IPS-20b (cell line): ENCODE data around the gene SREBF1.
A peak's percentile ranks its signal among the peaks of the same experiment; 100 is the strongest.

Source experiments
- H3K27ac ChIP-seq: one replicate; pipeline ENCODE4 v1.5.1; 2013; ENCODE audit warnings: low read length
- H3K27me3 ChIP-seq: 2 replicates; pipeline ENCODE4 v1.6.1; 2013; ENCODE audit warnings: mild to moderate bottlenecking, low read length, inconsistent platforms; ENCODE audit not compliant: insufficient read depth
- H3K36me3 ChIP-seq: 2 replicates; pipeline ENCODE4 v1.6.1; 2013; ENCODE audit warnings: low read depth, mild to moderate bottlenecking, inconsistent platforms, low read length, moderate library complexity; ENCODE audit not compliant: insufficient read depth
- H3K4me1 ChIP-seq: 2 replicates; pipeline ENCODE4 v1.6.1; 2013; ENCODE audit warnings: mild to moderate bottlenecking, control low read depth, inconsistent platforms, low read length, moderate library complexity; ENCODE audit not compliant: insufficient read depth
- H3K4me3 ChIP-seq: 2 replicates; pipeline ENCODE4 v1.5.1; 2013; ENCODE audit warnings: mild to moderate bottlenecking, low read length, inconsistent platforms
- H3K9ac ChIP-seq: 2 replicates; pipeline ENCODE4 v1.6.1; 2013; ENCODE audit warnings: low read depth, mild to moderate bottlenecking, inconsistent platforms, low read length, moderate library complexity
- H3K9me3 ChIP-seq: 2 replicates; pipeline ENCODE4 v1.6.1; 2013; ENCODE audit warnings: mild to moderate bottlenecking, low read depth, low read length, inconsistent platforms; ENCODE audit not compliant: insufficient read depth

The SREBF1 gene

DNA sequence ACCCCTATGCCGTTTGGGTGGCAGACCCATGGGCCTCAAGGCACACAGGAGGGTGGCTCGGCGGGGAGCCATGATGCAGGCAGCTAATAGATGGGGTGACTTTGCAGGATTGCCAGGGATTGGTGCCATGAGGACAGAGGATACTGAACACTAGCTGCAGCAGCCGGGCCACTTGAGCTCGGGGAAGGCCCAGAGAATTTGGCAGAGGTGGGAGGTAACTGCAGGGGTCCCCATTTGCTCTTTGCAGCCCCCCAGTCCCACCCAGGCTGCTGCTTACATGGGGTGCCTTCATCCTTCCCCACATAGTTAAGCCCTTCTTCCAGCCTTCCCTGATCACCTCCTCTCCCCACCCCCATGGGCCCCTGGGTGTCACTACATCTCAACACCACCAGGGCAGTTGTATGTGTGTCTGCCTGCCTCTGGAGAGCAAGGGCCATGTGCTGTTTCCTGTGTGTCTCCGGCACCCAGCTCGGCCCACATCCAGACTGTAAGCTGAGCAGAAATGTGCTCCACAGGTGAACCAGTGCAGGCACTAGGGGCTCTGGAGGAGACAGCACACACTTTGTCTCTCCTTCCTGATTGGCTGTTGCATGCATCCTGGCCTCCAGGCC is 52.0 kb downstream of the SREBF1 start:
- H3K9ac ChIP-seq = no peak overlapping the region
- H3K27ac ChIP-seq = no peak overlapping the region
- no peaks in the 10 kb centered on the region for H3K36me3 ChIP-seq
- no peaks in the 10 kb centered on the region for H3K9me3 ChIP-seq
- peak overlapping the region; percentile 76; the same call in 1 of the 2 replicates for H3K4me3 ChIP-seq
- peaks cover 55% of the 10 kb centered on the region for H3K27me3 ChIP-seq
- peaks cover 25% of the 10 kb centered on the region; the same call in 1 of the 2 replicates for H3K4me1 ChIP-seq

DNA sequence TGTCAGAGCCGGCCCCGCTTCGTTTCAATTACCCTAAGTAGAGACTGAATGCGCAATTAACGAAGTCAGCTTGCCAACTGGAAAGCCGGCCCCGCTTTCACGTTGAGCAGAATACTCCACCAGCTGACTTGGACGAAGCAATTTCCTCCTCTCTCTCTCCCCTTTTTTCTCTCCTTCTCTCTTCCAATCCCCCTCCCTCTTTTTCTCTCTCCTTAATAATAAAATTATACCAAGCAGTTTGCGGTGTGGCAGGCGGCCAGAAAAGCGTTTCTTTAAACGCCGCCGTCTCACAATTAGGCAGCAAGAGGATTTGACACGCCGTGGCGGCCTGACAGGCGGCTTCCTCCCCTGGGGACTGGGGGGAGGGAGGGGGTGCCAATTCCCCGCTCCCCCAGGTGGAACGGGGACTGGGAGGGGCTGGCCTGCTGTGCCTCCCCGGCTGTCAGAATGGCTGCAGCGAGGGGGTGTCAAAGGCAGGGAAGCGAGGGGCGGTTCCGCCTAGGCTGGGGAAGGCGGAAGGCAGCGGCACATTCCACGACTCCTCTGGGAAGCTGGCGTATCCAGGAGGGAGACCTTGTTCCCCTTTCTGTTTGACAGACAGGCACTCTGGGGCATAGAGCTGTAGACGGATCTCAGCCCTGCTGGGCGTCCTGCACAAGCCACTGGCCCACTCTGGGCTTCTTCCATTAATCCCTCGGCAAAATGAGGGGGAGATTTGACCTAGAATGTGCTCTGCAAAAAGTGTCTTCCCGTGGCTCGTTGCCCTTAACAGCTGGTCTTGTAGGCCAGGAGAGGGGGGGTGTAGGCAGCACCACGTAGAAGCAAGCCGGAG is 52.7 kb downstream of the SREBF1 start:
- Histone ChIP-seq H3K4me1 (peaks cover 25% of the 10 kb centered on the region; the same call in 1 of the 2 replicates), H3K9me3 (no peaks in the 10 kb centered on the region), H3K36me3 (no peaks in the 10 kb centered on the region), H3K27ac (no peak overlapping the region), H3K9ac (peak overlapping the region; percentile 53; the same call in 1 of the 2 replicates), H3K27me3 (peaks cover 50% of the 10 kb centered on the region), H3K4me3 (peak overlapping the region; percentile 76)

DNA sequence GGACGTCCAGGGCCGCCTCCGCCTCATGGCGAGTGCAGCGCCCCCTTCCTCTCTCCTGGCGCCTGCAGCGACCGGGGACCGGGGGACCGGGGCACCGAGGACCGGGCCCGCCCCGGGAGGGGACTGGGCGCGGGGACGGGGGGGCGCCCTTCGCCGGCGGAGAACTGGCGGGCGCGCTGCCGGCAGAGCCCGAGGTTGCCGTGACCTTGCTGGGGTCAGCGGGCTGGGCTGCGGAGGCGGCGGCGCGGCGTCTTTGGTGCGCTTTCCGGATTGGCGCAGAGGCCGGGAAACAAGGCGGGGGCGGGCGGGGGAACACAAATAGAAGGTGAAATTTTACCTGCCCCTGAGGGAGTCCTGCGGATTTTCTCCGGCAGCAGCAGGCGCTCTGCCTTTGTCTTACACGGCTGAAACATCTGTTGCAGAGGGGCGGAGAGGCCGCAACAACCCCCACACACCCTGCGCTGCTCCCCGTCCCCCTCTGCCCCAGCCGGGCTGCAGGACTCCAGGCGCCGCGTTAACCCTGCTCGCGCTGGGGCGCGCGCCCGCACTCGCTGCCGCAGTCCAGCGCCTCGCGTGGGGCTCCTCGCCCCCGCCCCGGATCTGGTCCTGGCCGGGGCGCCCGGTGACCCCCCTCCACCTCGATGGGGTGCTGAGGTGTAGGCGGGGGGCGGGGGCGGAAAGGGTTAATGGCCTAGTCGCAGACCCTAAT is 53.5 kb downstream of the SREBF1 start:
- Histone ChIP-seq H3K36me3 (no peaks in the 10 kb centered on the region), H3K4me1 (peaks cover 25% of the 10 kb centered on the region; the same call in 1 of the 2 replicates), H3K27me3 (peaks cover 52% of the 10 kb centered on the region), H3K27ac (no peak overlapping the region), H3K9me3 (no peaks in the 10 kb centered on the region), H3K4me3 (peak overlapping the region; percentile 76), H3K9ac (peak overlapping the region; percentile 53; the same call in 1 of the 2 replicates)

DNA sequence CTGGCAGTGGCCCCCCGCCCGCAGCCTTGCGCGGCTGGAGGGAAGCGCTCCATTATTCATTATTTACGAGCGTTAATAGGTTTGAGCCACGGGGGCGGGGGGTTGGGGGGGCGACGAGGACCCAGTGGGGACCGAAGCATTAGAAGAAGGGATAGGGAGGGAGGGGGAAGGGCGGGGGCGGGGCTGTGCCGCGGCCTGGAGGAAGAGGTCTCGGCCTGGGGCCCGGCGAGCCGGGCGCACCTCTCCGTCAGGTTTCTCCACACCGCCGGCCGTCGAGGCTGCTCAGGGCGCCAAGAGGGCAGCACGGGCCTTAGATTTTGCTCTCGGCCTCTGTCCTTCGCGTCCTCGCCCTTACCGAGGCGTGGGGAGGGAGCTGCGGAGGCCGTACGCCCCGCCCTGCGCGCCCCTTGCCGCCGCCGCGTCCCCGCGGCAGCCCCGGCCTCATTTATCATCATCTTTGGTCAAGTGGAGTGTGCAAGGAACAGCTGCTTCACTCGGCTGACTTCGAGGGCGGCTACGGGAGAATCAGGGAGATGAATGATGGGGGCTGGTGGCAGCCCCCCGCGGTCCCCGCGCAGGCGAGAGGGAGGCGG is 54.2 kb downstream of the SREBF1 start:
- Histone ChIP-seq H3K27me3 (peaks cover 56% of the 10 kb centered on the region), H3K36me3 (no peaks in the 10 kb centered on the region), H3K27ac (no peak overlapping the region), H3K9me3 (no peaks in the 10 kb centered on the region), H3K4me3 (peak overlapping the region; percentile 76), H3K4me1 (peaks cover 25% of the 10 kb centered on the region; the same call in 1 of the 2 replicates), H3K9ac (peak overlapping the region; percentile 53; the same call in 1 of the 2 replicates)

DNA sequence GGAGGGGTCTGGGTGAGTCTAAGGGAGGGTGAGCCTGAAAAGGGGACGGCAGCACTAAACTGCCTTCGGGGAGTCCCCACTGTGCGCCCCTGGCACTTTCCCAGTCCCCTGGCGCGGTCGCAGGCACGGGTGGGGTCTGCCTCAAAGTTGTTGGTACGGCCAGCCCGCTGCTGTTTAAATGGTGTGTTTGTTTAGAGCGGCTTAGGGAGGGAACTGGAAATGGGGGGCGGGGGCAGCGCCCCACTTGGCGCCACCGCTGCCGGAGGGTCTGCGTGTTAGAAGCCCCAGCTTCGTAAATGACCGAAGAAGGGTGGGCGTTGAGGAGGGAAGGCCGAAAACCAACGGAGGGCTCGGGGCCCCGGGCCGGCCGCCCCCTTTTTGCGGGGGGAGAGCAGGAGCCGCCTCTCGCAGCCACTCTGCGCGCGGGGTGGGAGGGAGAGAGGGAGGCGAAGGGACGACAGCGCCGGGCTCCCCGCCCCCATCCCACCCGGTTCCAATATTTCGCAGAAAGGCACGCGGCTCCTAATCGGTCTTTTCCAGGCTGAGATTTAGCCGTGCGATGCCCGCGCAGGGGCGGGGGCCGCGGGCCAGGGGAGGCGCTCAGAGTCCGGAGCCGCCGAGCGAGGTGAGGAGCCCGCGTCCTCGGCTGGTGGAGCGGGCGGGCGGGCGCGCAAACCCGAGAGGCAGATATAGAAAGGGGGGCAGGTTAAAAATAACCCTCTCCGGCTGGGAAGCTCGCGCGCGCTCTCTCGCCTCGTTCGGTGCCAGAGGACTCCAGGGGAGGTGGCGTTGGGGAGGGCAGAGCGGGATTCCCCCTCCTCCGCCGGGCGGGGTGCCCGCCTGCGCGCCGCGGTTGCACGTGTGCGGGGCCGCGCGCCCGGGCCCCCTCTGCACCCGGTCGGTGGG is 54.9 kb downstream of the SREBF1 start:
- peak overlapping the region; percentile 20; the same call in 1 of the 2 replicates for H3K9ac ChIP-seq
- no peak overlapping the region for H3K27ac ChIP-seq
- H3K4me3 ChIP-seq = peak overlapping the region; percentile 76; the same call in 1 of the 2 replicates

DNA sequence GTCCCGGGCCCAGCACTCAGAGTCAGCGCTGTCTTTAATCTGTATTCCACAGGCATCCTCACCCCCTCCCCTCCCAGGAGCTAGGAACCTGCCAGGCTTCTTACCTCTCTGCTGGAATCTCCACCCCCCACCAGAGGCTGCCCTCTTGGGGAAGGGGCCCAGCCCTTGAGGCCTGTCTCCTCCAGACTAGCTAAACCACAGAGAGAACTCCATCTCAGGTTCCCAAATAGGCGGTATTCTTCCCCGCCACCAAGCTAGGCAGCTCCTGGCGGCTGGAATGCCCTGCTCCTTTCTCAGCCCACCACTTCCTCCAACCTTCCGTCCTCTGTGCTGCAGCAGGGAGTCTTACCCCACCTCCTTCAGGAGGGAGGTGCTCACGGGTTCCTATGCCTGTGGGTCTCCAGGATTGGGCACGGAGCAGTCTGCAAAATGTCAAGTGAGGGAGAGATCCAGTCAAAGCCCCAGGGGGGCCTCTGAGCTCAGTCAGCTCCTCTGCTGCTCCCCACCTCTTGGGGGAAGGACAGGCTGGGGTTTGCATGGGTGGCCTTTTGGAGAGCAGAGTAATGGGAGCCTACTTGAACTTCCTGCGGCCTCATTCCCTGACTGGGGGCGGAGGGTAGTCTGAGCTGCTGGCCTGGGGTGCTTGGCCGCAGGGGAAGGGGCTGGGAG is 55.7 kb downstream of the SREBF1 start:
- H3K9ac ChIP-seq = peak overlapping the region; percentile 20; the same call in 1 of the 2 replicates
- H3K36me3 ChIP-seq = no peaks in the 10 kb centered on the region
- H3K9me3 ChIP-seq = no peaks in the 10 kb centered on the region
- H3K27ac ChIP-seq = no peak overlapping the region
- peak overlapping the region; percentile 76; the same call in 1 of the 2 replicates for H3K4me3 ChIP-seq
- H3K27me3 ChIP-seq = peaks cover 49% of the 10 kb centered on the region
- H3K4me1 ChIP-seq = peaks cover 25% of the 10 kb centered on the region; the same call in 1 of the 2 replicates

More for the DNA sequence above, 54.9 kb downstream of the SREBF1 start:
- Histone ChIP-seq H3K9me3 (no peaks in the 10 kb centered on the region), H3K27me3 (peaks cover 56% of the 10 kb centered on the region), H3K4me1 (peaks cover 25% of the 10 kb centered on the region; the same call in 1 of the 2 replicates), H3K36me3 (no peaks in the 10 kb centered on the region)

DNA sequence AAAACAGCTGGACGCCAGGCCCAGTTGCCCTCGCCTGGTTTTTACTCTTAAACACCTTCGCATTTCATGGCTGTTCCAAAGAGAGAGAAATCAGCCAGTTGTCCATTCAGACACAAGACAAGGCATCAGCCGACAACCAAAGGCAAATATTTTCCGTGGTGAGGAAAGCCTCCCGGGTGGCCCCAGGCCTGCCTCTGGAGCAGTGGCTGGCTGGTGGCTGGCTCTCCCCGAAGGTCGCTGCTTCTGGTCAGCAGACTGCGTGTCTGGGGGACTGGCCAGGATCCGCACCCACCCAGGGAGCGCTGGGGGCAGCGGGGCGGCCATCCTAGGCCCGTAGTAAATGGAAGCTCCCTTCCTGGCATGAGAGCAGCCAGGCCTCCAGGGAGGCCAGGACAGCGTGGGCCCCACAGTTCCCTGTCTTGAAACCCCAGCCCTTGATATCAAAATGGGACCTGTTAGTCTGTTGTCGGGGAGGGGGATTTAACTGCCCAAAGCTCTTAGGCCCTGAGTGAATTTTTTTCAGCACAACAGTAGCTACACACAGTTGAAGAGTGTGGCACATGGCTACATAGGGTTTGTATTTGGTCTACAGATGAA is 57.7 kb downstream of the SREBF1 start:
- no peak overlapping the region for H3K27ac ChIP-seq
- H3K4me3 ChIP-seq = no peak overlapping the region
- no peaks in the 10 kb centered on the region for H3K36me3 ChIP-seq
- H3K4me1 ChIP-seq = peaks cover 11% of the 10 kb centered on the region; the same call in 1 of the 2 replicates
- H3K9me3 ChIP-seq = no peaks in the 10 kb centered on the region
- no peak overlapping the region for H3K9ac ChIP-seq
- H3K27me3 ChIP-seq = peaks cover 29% of the 10 kb centered on the region; the same call in 1 of the 2 replicates

- Histone ChIP-seq H3K4me1 (peaks cover 11% of the 10 kb centered on the region; the same call in 1 of the 2 replicates), H3K27ac (no peak overlapping the region)
Measured at GRCh38 chr17:17778308-17779014, 58.3 kb downstream of the SREBF1 start.

DNA sequence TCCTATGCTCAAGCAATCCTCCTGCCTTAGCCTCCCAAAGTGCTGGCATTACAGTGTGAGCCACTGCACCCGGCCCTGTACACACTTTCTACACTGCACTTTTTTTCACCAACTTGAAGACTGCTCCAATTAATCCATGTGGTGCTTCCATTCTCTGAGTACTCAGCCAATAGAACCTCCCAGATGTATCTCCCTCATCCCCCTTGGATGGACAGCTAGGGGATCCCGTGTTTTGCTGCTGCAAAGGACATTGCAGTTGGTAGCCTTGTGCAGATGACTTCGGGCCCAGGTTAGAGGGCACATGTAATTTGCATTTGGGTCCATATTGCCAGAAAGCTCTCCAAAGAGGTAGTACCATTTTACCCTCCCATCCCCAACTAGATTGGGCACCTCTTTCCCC is 59.9 kb downstream of the SREBF1 start:
- H3K4me3 ChIP-seq = no peak overlapping the region
- no peaks in the 10 kb centered on the region for H3K36me3 ChIP-seq
- no peak overlapping the region for H3K9ac ChIP-seq
- peaks cover 24% of the 10 kb centered on the region; the same call in 1 of the 2 replicates for H3K27me3 ChIP-seq
- peaks cover 11% of the 10 kb centered on the region; the same call in 1 of the 2 replicates for H3K4me1 ChIP-seq
- no peaks in the 10 kb centered on the region for H3K9me3 ChIP-seq
- H3K27ac ChIP-seq = no peak overlapping the region

More at GRCh38 chr17:17778308-17779014, 58.3 kb downstream of the SREBF1 start:
- H3K27me3 ChIP-seq = peaks cover 26% of the 10 kb centered on the region; the same call in 1 of the 2 replicates
- no peaks in the 10 kb centered on the region for H3K9me3 ChIP-seq
- H3K36me3 ChIP-seq = no peaks in the 10 kb centered on the region
- no peak overlapping the region for H3K4me3 ChIP-seq
- H3K9ac ChIP-seq = no peak overlapping the region
